Measurements from ENCODE around the gene TSC22D1. TPM values are rescaled to one million over a fixed set of nuclear protein-coding genes. Genes with fewer than 3 reads are reported as not detected.

Gene TSC22D1
- total RNA-seq, 3 donors from 2014 or later, result 249 to 299 (median 260) TPM

- DNase-seq (no peak), ATAC-seq (peak; percentile 54)
- no peak for TF ChIP-seq CTCF (IDR thresholded peaks at IDR 0.05)
- H3K4me1 ChIP-seq (ENCODE audit: low read depth), result no peaks in the 10 kb centered on the region
- intact Hi-C loops (cut with DNase I, micrococcal nuclease), result loop anchor here in 1 of 2 donors (5.0 kb wide), 1 partner anchor 541 kb away; no protein-coding TSS in a partner anchor
- no peak overlapping the region for H3K4me3 ChIP-seq
- no peaks in the 10 kb centered on the region for H3K9me3 ChIP-seq
- no peaks in the 10 kb centered on the region for H3K36me3 ChIP-seq (ENCODE audit: low read depth)
Observed at GRCh38 chr13:44448373-44448772, 127.8 kb downstream of the TSC22D1 start.

GRCh38 chr13:44447783-44448321 is 128.3 kb downstream of the TSC22D1 start:
- Histone ChIP-seq H3K36me3 (ENCODE audit: low read depth) (no peaks in the 10 kb centered on the region), H3K4me3 (no peak overlapping the region), H3K4me1 (ENCODE audit: low read depth) (no peaks in the 10 kb centered on the region), H3K9me3 (no peaks in the 10 kb centered on the region)
- DNase-seq, result no peak
- no peak for ATAC-seq
- intact Hi-C loops (cut with DNase I, micrococcal nuclease), result loop anchor here in 1 of 2 donors (5.0 kb wide), 1 partner anchor 541 kb away; no protein-coding TSS in a partner anchor
- TF ChIP-seq CTCF (IDR thresholded peaks at IDR 0.05), result no peak

GRCh38 chr13:44440046-44440608 is 136.0 kb downstream of the TSC22D1 start:
- ATAC-seq (no peak), DNase-seq (no peak)
- H3K4me3 ChIP-seq, result no peak overlapping the region
- intact Hi-C loops (cut with DNase I, micrococcal nuclease), result no loop called here
- no peaks in the 10 kb centered on the region for H3K9me3 ChIP-seq
- no peak for TF ChIP-seq CTCF (IDR thresholded peaks at IDR 0.05)
- no peaks in the 10 kb centered on the region for H3K36me3 ChIP-seq (ENCODE audit: low read depth)
- peaks cover 9% of the 10 kb centered on the region for H3K4me1 ChIP-seq (ENCODE audit: low read depth)

GRCh38 chr13:44439452-44440024 is 136.6 kb downstream of the TSC22D1 start:
- peaks cover 12% of the 10 kb centered on the region for H3K4me1 ChIP-seq (ENCODE audit: low read depth)
- H3K4me3 ChIP-seq, result no peak overlapping the region
- no peak for ATAC-seq
- no peak for DNase-seq
- intact Hi-C loops (cut with DNase I, micrococcal nuclease), result loop anchor here (5.0 to 10.0 kb wide), 3 partner anchors 385 to 532 kb away; no protein-coding TSS in a partner anchor
- no peaks in the 10 kb centered on the region for H3K36me3 ChIP-seq (ENCODE audit: low read depth)
- H3K9me3 ChIP-seq, result no peaks in the 10 kb centered on the region
- TF ChIP-seq CTCF (IDR thresholded peaks at IDR 0.05), result no peak

GRCh38 chr13:44438234-44438579 is 137.9 kb downstream of the TSC22D1 start:
- Histone ChIP-seq H3K9me3 (no peaks in the 10 kb centered on the region), H3K4me1 (ENCODE audit: low read depth) (peaks cover 15% of the 10 kb centered on the region), H3K4me3 (no peak overlapping the region), H3K36me3 (ENCODE audit: low read depth) (no peaks in the 10 kb centered on the region)
- DNase-seq, result no peak
- intact Hi-C loops (cut with DNase I, micrococcal nuclease), result loop anchor here (5.0 to 10.0 kb wide), 3 partner anchors 383 to 531 kb away; no protein-coding TSS in a partner anchor
- no peak for ATAC-seq
- no peak for TF ChIP-seq CTCF (IDR thresholded peaks at IDR 0.05)

Data from mucosa of descending colon (tissue), 3 donors.